RWPE1 (cell line): ENCODE results near the gene TSPAN12.

ENCODE experiments used
- CTCF ChIA-PET: fragments of 350-600 bp; sonication (Branson Sonifier 250); formaldehyde crosslinking; extraction: SDS; loops from one replicate; lab custom pipeline; 2021; lab: Yijun Ruan, JAX
- POLR2A ChIA-PET: fragments of 400-600 bp; formaldehyde crosslinking; extraction: SDS; loops from one replicate; lab custom pipeline; 2020; ENCODE audit warnings: antibody characterized with exemption; ENCODE audit not compliant: low non-redundant PET; lab: Yijun Ruan, JAX
- DNase-seq: peaks from one replicate; pipeline ENCODE4 v3.0.0; 2012; ENCODE audit warnings: low spot score
- H3K27ac ChIP-seq: fragments of 450-650 bp; 2 replicates; pipeline ENCODE4 v1.5.1; 2017
- TF ChIP-seq, protein P1 (sequence below): fragments of 450-650 bp; conservative IDR thresholded peaks from 2 replicates; pipeline ENCODE4 v1.5.1; 2017; ENCODE audit warnings: low read depth, mild to moderate bottlenecking

TSPAN12 gene

DNA sequence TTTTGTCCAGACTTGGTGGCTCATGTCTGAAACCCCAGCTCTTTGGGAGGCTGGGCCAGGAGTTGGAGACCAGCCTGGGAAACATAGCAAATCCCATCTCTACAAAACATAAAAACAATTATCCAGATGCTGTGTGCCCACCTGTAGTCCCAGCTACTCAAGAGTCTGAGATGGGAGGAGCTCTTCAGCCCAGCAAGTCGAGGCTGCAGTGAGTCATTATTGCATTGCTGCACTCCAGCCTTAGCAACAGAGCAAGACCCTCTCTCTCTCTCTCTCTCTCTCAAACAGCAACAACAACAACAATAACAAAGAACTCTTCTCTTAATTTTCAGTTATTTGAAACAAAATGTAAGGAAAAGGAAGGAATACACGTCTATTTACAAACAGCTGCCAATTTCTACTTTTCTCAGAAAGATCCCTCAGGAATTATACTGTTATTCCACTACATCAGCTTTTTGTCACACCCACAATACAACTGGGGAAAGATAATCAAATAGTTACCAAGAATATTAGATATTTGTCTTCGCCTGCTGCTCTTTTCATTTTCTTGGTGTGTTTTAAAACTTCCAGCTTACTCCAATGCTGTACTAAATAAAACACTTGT, 5.1 kb upstream of the TSPAN12 start:
- ChIA-PET POLR2A (no interaction called here), CTCF (interaction anchor here (0.6 kb wide), 1 partner anchor 56 kb away, joined by 3 read pairs; no protein-coding TSS in a partner anchor)
- H3K27ac ChIP-seq = no peak overlapping the region
- no peak for DNase-seq
- TF ChIP-seq, protein P1, sequence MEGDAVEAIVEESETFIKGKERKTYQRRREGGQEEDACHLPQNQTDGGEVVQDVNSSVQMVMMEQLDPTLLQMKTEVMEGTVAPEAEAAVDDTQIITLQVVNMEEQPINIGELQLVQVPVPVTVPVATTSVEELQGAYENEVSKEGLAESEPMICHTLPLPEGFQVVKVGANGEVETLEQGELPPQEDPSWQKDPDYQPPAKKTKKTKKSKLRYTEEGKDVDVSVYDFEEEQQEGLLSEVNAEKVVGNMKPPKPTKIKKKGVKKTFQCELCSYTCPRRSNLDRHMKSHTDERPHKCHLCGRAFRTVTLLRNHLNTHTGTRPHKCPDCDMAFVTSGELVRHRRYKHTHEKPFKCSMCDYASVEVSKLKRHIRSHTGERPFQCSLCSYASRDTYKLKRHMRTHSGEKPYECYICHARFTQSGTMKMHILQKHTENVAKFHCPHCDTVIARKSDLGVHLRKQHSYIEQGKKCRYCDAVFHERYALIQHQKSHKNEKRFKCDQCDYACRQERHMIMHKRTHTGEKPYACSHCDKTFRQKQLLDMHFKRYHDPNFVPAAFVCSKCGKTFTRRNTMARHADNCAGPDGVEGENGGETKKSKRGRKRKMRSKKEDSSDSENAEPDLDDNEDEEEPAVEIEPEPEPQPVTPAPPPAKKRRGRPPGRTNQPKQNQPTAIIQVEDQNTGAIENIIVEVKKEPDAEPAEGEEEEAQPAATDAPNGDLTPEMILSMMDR = no peak

DNA sequence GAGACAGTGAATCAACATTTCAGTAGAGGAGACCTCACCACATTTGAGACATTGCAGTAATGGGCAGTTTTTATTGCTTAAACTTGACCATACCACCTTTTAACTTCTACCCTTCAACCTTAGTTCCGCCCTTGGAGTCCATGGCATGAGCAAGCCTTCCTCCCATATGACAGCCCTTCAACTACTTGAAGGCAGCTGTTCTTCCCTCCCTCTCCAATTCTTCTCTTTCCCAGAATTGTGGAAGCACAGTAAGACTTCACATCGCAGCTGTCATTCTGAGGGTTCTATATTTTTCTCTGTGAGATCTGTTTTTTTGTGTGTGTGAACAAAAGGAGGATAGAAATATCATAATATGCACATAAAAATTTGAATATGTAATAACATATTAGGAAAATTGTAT, 2.2 kb upstream of the TSPAN12 start:
- TF ChIP-seq, protein P1 = no peak
- POLR2A ChIA-PET = no interaction called here
- H3K27ac ChIP-seq = no peak overlapping the region
- DNase-seq = no peak
- CTCF ChIA-PET = interaction anchor here (0.6 kb wide), 1 partner anchor 734 kb away, joined by 4 read pairs; no protein-coding TSS in a partner anchor

GRCh38 chr7:120859459-120859858, 1.5 kb upstream of the TSPAN12 start:
- ChIA-PET CTCF (no interaction called here), POLR2A (no interaction called here)
- DNase-seq = no peak
- TF ChIP-seq, protein P1 = no peak
- H3K27ac ChIP-seq = no peak overlapping the region

GRCh38 chr7:120856621-120857352, 1.2 kb downstream of the TSPAN12 start:
- H3K27ac ChIP-seq = no peak overlapping the region
- POLR2A ChIA-PET = no interaction called here

DNA sequence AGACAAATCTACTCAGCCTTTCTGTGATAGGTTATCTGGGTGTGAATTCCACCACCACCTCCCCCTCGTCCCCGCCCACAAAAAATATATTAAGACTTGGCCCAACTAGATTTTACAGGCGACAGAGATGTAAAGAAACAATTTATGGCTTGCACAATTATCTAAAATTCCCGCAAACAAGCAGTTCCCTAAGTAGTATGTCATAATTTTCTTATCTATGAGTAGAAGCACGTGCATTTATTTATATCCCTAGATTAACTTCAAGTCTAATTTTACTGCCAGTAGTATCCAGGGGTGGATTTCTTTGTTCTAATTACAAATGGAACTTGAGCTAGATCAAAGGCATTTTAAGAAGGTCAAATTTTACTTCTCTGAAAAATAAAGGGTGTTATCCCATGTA, 1.7 kb downstream of the TSPAN12 start:
- POLR2A ChIA-PET = no interaction called here
- CTCF ChIA-PET = no interaction called here
- H3K27ac ChIP-seq = no peak overlapping the region
- TF ChIP-seq, protein P1 = no peak
- DNase-seq = no peak

More at GRCh38 chr7:120856621-120857352, 1.2 kb downstream of the TSPAN12 start:
- no peak for DNase-seq
- CTCF ChIA-PET = interaction anchor here (0.6 kb wide), 1 partner anchor 94 kb away, joined by 3 read pairs; the partner anchor contains the start of gene ING3
- TF ChIP-seq, protein P1 = no peak

DNA sequence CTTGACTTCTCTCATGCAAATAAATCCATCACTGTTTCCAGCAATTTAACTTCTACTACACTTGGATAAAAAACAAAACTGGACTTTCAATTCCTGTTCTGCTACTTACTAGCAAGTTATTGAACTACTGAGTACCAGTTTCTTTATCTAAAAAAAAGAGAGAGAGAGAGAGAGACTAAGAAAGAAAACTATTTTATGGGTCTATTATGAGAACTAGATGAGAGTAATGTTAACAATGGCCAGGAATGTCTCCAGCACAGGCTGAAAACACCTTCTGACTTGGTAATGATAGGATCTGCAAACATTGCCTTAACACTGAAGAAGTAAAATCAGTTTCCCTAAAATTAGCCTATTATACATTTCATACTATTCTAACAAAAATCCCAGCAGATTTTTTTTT, 5.2 kb downstream of the TSPAN12 start:
- TF ChIP-seq, protein P1 = no peak
- ChIA-PET POLR2A (no interaction called here), CTCF (no interaction called here)

More for the DNA sequence above, 5.2 kb downstream of the TSPAN12 start:
- DNase-seq = no peak
- H3K27ac ChIP-seq = no peak overlapping the region
